DMS153 treated with DMSO at 0.1 percent for 48 hours (cell line): ENCODE data around the gene ANO6.

Experiments
- DNase-seq: peaks from one replicate; lab custom pipeline; 2025; ENCODE audit not compliant: unreplicated experiment; lab: John Stamatoyannopoulos, UW

Gene ANO6

DNA sequence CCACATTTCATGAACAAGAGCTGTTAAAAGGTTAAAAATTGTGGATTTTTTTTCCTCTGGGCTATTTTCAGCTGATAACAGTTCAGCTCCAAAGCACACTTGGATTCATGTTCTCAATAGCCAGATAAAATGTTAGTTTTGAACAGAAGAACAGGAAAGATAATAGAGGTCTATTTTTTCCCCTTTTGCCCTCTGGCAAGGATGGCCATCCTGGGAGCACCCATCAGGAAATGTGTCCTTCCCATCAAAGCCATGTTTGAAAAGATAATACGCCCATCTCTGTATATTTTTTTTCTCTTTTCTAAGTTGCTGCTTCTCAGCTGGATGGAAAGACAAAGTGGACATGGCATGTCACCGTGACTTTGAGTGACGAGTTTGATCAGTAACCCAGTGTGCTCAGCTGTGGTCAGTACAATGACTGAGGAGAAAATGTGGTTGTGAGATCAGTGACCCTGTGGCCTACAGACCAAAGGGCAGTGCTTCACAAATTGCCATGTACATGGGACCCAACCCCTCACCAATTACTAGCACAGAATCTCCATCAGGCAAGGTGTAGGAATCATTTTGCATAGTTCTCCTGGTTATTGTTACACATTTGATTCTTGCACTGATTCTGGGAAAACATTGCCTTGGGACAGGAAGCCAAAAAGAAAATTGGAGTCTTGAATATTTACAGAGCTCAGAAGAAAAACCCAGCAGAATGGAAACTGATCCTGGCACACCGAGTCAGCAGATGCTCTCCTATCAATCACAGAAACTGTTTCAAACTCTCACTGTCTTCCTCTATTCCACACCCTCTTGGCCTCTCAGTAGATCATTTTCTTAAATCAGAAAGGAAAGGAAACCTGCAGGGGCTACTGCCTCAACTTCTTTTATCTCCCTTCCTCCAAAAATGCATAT lies 64.3 kb downstream of the ANO6 start:
- no peak for DNase-seq

DNA sequence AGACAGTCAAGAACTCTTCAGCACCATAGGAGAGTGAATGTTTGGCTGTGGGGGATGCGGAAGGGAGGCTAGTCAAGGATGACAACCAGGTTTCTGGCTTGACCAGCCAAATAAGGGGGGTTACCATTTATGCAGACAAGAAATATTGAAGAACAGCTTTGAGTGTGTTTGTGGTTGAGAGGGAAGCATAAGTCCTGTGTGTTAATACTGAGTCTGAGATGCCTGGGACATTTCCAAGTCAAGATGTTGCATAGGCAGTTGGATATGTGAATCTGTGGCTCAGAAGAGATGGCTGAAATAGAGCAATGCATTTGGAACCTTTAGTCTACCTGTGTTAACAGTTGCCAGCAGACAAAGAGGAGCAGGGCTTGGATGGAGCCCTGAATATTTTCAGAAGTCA lies 66.1 kb downstream of the ANO6 start:
- DNase-seq, result no peak

- DNase-seq, result no peak
Measured at GRCh38 chr12:45282411-45282810, 66.5 kb downstream of the ANO6 start.

GRCh38 chr12:45284096-45284901 lies 68.4 kb downstream of the ANO6 start:
- no peak for DNase-seq

DNA sequence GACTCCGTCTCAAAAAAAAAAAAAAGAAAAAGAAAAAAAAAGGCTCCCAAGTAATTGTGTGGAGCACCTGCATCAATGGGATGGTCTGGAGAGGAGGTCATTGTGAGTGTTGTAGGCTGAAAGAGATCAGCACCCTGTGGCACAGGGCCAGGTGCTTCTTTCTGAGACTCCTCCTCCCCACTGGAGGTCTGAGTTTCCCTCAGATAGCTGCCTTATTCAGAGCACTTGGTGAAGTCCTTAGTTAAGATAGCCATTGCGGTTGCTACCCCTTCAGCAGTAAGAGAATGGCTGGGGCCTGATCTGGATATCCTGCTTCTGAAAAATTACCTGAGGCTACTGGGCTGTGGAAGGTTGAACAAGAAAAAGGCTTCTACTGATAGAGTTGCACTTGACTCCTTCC lies 69.8 kb downstream of the ANO6 start:
- DNase-seq, result no peak

- DNase-seq, result no peak
Measured at GRCh38 chr12:45286621-45287020, 70.7 kb downstream of the ANO6 start.

DNA sequence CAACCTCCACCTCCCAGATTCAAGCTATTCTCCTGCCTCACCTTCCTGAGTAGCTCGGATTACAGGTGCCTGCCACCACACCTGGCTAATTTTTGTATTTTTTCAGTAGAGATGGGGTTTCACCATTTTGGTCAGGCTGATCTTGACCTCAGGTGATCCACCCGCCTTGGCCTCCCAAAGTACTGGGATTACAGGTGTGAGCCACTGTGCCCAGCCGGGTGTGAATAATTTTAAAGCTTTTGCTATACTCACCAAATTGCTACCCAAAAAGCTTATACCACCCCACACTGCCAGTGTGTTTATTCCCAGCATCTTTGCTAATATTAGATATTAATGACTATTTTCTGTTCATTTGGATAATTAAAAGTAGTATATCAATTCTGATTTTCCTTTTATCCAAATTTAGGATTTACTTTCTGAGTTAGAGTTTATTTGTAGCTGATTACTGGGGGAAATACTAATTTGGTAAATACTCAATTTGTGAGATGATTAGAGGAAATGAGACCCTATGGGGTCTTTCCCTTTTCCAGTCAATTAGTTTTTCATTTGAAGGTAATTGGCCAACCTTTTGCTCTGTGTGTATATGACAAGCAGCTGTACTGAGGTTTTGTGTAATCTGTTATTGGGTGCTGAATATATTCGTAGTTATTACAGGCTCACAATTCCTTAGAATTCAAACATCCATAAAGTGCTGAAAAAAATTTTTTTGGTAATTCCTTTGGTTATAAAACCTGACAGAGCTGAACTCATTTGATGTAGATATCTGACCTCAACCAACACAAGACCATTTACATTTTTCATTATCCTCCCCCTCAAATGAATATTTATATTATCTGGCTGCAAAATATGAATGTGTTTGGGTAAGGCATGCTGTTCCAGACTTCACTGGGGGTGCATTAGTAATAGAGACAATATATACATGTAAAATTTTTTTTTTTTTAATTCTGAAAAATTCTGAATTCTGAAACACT lies 73.6 kb downstream of the ANO6 start:
- no peak for DNase-seq

DNA sequence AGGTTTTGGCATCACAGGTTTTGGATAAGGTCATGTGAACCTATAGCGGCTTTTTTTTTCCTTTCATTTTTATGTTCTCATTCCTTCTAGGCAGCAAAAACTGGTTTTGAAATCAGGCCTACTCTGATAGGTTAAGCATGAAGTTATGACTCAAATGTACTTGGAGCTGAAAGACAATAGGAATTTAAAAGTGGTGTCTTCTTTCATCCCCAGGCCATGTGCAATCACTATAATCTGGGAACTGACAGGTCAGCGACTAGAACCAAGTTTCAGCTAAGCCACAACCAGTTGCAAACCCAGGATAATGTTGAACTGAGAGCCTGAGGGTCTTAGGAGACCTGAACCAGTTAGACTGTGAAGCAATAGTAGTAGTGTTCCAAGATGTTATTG lies 74.3 kb downstream of the ANO6 start:
- no peak for DNase-seq

DNA sequence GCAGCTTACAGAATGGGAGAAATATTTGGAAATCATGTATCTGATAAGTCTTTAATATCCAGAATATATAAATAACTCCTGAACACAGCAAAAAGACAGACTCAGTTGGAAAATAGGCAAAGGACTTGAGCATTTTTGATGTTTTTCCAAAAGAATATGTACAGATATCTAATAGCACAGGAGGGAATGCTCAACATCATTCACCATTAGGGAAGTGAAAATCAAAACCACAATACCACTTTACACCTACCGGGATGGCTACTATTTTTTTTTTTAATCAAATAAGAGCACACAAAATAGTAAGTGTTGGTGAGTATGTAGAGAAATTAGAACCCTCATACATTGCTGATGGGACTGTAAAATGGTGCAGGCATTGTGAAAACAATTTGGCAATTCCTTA lies 75.6 kb downstream of the ANO6 start:
- DNase-seq, result no peak

- DNase-seq, result no peak
Measured at GRCh38 chr12:45292486-45293195, 76.7 kb downstream of the ANO6 start.

DNA sequence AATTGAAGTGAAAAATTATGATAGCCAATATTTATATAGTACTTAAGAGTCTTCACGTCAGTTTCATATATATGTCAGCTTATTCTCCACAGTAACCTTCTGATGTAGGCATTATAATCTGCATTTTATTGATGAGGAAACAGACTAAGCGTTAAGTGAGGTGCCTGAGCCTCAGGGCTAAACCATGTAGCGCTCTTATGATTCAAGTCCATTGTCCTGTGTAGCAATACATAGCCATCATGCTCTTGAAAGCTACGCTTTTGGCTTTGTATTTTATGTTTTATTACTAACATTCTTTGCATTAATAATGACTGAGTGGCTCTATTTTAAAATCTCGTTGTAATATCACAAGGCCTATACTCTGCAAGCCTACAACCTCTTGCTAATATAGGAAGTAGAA lies 79.0 kb downstream of the ANO6 start:
- DNase-seq, result no peak

DNA sequence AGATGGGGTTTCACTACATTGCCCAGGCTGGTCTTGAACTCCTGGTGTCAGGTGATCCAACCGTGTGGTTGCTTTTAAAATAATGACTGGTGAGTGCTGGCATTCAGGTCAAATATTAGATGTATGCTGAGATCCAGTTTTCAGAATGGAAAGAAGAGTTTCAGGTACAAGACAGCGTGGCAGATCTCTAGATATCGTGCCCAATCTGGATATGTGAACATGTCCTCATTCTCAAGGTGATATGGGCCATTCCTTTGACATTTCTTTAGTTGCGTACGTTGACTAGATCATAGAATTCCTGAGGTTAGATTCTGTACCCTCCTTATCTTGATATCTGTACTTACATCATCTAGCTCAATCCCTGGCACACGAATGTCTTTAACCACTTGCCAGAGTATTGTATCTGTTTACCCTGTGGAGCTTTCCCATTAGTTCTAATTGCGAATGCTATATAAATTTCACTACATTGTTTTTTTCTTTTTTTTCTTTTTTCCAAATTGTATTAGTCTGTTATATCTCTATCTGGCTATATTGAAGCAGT lies 80.2 kb downstream of the ANO6 start:
- no peak for DNase-seq

DNA sequence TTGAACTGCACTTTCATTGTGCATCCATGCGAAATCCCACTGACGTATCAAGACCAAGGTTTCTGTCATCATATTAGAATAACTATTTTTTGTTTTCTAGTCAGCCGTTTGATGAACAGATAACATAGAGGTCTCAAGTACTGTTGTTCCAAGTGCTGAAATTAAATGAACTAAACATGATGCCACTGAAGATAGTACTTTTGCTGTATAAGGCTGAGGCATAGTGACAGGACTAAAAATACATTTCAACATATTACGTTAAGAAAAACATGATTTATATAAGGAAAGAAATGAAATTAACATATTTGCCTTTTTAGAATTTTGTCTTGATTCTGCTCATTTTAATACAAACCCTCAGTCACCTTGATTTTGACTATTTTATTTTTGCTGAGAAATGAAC lies 82.2 kb downstream of the ANO6 start:
- DNase-seq, result no peak

DNA sequence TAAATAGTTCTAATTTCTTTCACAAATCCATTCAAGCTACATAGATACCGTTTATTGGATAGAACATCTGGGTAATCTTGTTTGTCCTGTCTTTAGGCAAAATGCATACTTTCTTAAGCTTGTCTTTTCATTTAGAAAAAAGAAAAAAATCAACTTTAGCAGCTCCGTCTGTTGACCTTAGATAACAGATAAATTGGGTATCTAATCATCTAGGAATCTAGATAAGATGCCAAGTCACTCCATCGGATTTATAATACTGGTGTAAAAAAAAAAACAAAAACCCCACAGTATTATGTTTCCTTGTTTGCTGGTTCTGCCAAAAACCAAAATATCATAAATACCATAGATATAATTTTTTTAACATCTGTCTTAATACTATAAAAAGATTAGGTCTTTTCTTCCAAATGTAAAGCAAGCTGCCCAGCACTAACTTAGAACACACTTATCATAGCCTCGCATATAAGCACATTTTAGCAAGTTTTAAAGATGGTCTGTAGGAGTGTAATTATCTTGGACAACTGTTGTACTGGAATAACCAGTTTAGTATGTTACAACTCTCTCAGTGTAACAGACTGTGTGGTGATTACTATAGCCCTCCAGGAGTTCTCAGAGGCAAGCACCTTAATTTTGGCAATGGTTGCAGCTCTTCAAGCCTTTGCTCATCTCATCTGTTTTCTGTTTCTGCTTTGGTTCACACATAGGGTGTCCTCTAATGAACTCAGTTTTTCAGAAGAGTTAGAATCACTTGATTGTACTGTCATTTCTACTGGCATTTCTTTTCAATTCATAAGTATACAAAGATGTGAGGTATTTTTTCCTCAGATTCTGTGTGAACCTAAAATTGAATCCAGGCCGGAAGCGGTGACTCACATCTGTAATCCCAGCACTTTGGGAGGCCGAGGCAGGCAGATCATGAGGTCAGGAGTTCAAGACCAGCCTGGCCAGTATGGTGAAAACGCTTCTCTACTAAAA lies 83.1 kb downstream of the ANO6 start:
- no peak for DNase-seq

DNA sequence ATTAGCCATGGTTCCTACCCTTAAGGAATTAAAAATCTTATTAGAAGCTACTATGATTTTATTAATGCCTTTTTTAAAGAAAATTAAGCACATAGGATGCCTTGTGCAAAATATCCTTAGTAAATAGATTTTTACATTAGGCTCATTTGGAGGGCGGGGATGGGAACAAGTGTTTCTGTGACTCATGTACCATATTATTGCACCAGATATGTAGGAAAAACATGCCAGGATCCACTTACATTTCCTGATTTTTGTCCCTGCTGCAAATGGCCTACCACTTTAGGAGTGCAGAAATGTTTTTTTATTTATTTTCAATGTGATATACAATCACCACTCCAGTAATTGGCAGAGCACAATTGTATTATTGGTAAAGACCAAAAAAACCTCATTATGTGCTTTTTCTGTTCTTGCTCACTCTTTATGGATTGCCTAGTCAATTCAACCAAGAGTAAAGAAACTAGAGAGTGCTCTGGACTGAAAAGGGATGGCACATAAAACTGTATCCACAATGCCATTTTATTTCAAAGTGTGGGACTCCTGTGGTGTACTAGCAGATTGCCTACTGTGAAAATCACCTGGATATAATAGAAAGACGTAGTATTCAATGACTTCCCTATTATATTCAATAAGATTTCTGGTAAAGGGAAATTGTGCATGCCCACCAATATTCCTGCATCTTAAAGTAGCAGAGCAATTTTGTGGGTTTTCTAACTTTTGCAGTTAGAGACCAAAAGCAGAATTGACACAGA lies 86.9 kb downstream of the ANO6 start:
- no peak for DNase-seq

- DNase-seq, result no peak
Measured at GRCh38 chr12:45303945-45304344, 88.0 kb downstream of the ANO6 start.

GRCh38 chr12:45304514-45305178 lies 88.8 kb downstream of the ANO6 start:
- no peak for DNase-seq

- no peak for DNase-seq
Measured at GRCh38 chr12:45305907-45306306, 90.0 kb downstream of the ANO6 start.
